ENCODE results near the gene ARHGEF28.

ARHGEF28 gene

DNA sequence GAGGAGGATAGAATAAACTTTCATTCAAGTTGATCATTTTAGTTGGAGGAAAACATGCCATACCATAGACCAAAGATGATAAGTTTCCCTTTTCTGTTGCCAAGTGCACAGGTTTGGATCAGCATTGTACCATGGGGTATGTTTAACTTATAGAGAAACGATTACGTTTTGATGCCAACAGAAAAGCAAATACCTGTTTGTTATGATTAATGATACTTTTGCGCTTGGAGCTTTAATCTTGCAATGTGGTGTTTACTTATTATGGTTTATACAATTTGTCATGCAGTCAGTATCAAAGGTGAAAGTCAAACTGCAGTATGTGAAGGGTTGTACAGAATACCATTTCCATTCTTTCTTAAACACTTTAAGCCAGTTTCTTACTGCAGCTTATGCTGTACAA lies 13.2 kb upstream of the ARHGEF28 start:
- Mint-ChIP-seq H3K9me3 (no peaks in the 10 kb centered on the region), H3K4me3 (no peak overlapping the region), H3K36me3 (no peaks in the 10 kb centered on the region), H3K4me1 (no peaks in the 10 kb centered on the region), H3K27ac (no peak overlapping the region), H3K27me3 (peaks cover 17% of the 10 kb centered on the region)
- DNase-seq (ENCODE audit: low spot score in 2 of 2), result no peak
- no peak for ATAC-seq (ENCODE audit: low read depth)

DNA sequence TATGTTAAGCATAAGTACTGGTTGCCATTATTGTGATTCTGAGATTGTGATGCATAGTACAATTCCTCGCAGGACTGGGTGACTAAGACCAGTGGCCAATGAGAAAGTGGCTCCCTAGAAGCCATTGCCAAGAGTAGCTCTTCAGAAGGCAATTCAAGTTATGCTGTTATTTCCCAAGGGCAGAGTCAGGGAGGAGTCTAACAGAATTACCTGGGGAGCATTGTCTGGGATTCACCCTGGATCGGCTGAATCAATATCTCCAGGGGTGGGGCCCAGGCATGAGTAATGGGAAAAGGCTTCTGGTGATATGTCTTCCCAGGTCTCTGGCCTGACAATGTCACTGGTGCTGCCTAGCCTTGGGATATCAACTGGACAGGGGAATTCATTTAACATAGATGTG lies 10.9 kb upstream of the ARHGEF28 start:
- no peak overlapping the region for H3K4me3 Mint-ChIP-seq
- ATAC-seq (ENCODE audit: low read depth) (no peak), DNase-seq (ENCODE audit: low spot score in 2 of 2) (no peak)
- no peaks in the 10 kb centered on the region for H3K4me1 Mint-ChIP-seq
- no peak overlapping the region for H3K27ac Mint-ChIP-seq
- no peaks in the 10 kb centered on the region for H3K36me3 Mint-ChIP-seq
- peaks cover 17% of the 10 kb centered on the region for H3K27me3 Mint-ChIP-seq
- no peaks in the 10 kb centered on the region for H3K9me3 Mint-ChIP-seq

DNA sequence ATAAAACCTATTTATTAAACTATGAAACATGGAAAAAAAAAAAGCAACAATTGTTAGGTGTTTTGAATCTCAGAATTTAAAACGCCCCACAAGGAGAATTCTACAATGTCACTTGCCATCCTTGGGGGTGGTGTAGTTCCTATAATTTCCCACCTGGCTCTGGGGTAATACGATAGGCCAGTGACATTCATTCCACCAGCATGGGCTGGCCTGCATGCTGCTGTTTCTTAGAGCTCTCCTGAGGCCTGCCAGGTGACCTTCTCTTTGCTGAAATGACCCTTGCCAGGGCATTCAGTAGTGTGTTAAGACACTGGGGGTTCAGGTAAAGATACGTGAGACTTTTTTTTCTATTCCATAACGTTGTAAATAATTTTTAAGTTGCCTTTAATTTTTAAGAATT lies 10.0 kb upstream of the ARHGEF28 start:
- no peak for DNase-seq (ENCODE audit: low spot score in 2 of 2)

DNA sequence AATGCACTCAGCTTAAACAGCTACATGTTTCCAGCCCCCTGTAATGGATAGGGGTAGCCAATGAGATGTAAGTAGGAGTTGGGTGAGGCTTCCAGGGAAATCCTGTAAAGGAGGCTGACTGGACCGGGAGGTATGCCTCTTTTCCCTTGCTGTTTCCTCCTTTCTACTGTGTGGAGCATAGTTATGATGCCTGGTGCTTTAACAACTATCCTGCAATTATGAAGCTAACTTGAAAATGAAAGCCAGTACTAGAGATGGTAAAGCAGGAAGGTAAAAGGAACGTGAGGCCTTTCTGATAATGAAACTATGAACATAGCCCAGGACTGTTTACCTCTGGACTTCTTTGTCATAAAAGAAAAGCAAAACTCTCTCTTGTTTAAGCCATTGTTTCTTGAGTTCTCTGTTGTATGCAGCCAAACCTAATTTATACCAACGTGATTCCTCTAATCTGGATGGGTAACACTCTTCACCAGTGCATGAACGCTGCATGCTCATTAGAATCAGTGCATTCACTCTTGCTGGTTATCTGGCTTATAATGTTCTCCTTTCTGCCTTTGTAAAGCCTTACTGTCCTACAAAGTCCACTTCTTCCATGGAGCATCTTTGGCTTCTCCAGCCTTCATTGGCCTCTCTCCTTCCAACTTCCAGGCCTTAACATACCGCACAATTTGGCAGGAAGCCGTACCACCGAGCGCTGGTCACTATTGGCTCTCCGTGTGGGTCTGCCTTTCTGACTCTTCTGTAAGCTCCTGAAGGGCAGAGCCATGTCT lies 8.3 kb upstream of the ARHGEF28 start:
- no peak for DNase-seq (ENCODE audit: low spot score in 2 of 2)
- Mint-ChIP-seq H3K27me3 (peaks cover 10% of the 10 kb centered on the region), H3K27ac (no peak overlapping the region), H3K9me3 (no peaks in the 10 kb centered on the region), H3K36me3 (no peaks in the 10 kb centered on the region), H3K4me1 (no peaks in the 10 kb centered on the region), H3K4me3 (no peak overlapping the region)
- ATAC-seq (ENCODE audit: low read depth), result no peak

More for the DNA sequence above, 10.0 kb upstream of the ARHGEF28 start:
- H3K9me3 Mint-ChIP-seq, result no peaks in the 10 kb centered on the region
- no peaks in the 10 kb centered on the region for H3K36me3 Mint-ChIP-seq
- no peak overlapping the region for H3K4me3 Mint-ChIP-seq
- no peak for ATAC-seq (ENCODE audit: low read depth)
- no peaks in the 10 kb centered on the region for H3K4me1 Mint-ChIP-seq
- peaks cover 11% of the 10 kb centered on the region for H3K27me3 Mint-ChIP-seq
- H3K27ac Mint-ChIP-seq, result no peak overlapping the region

DNA sequence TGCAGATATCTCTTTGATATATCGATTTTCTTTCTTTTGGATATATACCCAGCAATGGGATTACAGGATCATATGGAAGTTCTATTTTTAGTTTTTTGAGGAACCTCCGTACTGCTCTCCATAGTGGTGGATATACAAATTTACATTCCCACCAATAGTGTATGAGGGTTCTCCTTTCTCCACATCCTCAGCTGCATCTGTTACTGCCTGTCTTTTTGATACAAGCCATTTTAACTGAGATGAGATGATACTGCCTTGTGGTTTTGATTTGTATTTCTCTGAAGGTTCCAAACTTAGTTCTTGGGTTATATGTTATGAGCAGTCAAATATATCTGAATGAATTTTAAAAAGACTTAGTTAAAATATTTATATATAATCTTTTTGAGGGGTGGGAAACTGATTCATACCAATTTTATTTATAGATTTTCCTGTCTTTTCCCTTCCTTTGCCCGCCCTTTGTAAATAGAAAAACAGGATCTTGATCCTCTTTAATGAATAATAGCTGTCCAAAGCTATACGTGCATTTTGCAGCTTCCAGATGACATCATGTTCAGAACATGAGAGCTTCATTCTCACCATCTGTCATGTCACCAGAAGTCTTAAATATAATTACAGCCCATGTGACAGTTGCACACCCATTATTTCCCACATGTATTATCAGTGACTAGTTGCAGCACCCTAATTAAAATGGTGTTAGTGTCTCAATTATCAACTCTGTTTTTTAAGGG lies 6.2 kb upstream of the ARHGEF28 start:
- peaks cover 14% of the 10 kb centered on the region for H3K27me3 Mint-ChIP-seq
- no peak for ATAC-seq (ENCODE audit: low read depth)

DNA sequence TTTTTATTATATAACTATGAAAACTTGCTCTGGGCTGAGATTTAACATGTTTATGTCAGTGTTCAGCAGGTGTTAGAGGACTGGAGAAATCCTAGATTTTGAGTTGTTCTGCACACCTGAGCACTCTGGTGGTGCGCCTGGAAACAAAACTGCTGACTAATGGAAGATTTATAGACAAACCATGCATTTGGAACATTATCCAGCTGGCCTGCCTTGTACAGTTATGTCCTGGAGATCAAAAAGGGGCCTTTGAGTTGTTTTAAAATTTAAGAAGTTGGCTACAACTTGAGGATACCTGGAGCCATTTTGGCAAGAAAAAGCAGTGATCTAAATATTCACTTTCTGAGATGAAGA lies 5.7 kb upstream of the ARHGEF28 start:
- DNase-seq (ENCODE audit: low spot score in 2 of 2) (no peak), ATAC-seq (ENCODE audit: low read depth) (no peak)
- H3K36me3 Mint-ChIP-seq, result no peaks in the 10 kb centered on the region
- H3K4me1 Mint-ChIP-seq, result no peaks in the 10 kb centered on the region
- H3K4me3 Mint-ChIP-seq, result no peak overlapping the region
- H3K27me3 Mint-ChIP-seq, result peaks cover 12% of the 10 kb centered on the region
- H3K9me3 Mint-ChIP-seq, result no peaks in the 10 kb centered on the region
- H3K27ac Mint-ChIP-seq, result no peak overlapping the region

More for the DNA sequence above, 6.2 kb upstream of the ARHGEF28 start:
- Mint-ChIP-seq H3K36me3 (no peaks in the 10 kb centered on the region), H3K9me3 (no peaks in the 10 kb centered on the region), H3K27ac (no peak overlapping the region), H3K4me3 (no peak overlapping the region), H3K4me1 (no peaks in the 10 kb centered on the region)
- DNase-seq (ENCODE audit: low spot score in 2 of 2), result no peak

DNA sequence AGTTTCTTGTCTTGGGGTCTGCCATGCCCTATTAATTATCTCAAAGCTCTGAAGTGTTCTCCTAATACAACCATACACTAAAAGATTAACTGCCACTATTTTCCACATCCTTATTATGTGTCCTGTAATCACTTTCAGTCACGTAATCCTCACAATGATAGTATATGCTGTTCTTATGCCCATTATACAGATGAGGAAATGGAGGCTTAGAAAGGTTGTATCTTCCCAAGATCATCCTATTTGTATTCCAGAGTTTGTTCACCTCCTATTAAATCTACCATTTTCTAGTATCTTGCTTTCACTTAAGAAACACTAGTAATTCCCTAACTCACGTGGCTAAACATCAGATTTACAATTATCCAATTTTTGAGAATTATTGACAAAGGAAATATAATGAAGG lies 2.9 kb upstream of the ARHGEF28 start:
- Mint-ChIP-seq H3K27me3 (peaks cover 15% of the 10 kb centered on the region), H3K36me3 (no peaks in the 10 kb centered on the region), H3K4me3 (no peak overlapping the region), H3K27ac (no peak overlapping the region), H3K4me1 (no peaks in the 10 kb centered on the region), H3K9me3 (no peaks in the 10 kb centered on the region)
- ATAC-seq (ENCODE audit: low read depth) (no peak), DNase-seq (ENCODE audit: low spot score in 2 of 2) (no peak)

DNA sequence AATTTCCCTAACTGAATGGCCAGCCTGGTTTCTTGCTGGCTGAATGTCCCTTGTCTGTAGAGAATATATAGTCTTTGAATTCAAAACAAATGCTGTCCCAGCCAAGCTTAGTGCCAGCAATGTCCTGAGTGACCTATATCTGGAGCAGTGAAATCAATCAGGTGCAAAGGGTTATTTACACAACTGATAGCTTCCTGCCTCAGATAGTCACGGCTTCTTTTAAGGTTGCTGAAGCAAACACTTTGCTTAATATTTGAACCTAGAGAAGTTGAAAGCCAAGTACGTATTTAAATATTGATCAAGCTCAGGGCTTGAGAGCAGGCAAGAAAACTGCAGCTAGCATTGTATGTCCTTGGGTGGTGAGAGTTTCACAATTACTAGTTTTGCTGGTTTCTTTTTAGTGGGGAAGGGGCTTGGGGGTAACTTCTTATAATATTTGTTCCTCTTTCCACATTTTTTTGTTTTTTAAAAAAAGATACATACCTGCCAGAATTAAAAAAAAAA lies 2.0 kb upstream of the ARHGEF28 start:
- Mint-ChIP-seq H3K4me3 (no peak overlapping the region), H3K4me1 (no peaks in the 10 kb centered on the region), H3K9me3 (no peaks in the 10 kb centered on the region), H3K36me3 (no peaks in the 10 kb centered on the region), H3K27me3 (peaks cover 18% of the 10 kb centered on the region), H3K27ac (no peak overlapping the region)
- DNase-seq (ENCODE audit: low spot score in 2 of 2), result no peak
- no peak for ATAC-seq (ENCODE audit: low read depth)

DNA sequence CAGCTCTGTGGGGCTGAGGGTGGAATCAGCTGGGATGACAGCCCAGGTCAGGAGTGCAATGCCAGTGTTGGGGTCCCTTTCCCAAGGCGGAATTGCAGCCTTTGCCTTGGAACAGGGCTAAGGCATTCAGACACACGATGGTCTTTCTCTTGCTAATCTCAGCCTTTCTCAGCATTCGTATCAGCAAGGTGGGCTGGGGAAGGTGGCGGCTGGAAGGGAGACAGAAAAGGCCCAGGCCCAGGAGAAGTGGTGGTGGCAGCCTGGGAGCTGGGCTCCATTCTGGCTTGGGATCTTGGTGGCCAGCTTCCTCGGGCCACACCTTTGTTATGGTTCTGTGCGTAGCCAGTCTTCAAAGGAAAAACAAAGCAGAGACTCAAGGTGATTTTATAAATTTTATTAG lies 1.1 kb upstream of the ARHGEF28 start:
- ATAC-seq (ENCODE audit: low read depth), result no peak
- Mint-ChIP-seq H3K27ac (no peak overlapping the region), H3K36me3 (no peaks in the 10 kb centered on the region), H3K9me3 (no peaks in the 10 kb centered on the region), H3K4me3 (peak overlapping the region; percentile 37), H3K4me1 (no peaks in the 10 kb centered on the region), H3K27me3 (peaks cover 20% of the 10 kb centered on the region)
- no peak for DNase-seq (ENCODE audit: low spot score in 2 of 2)

DNA sequence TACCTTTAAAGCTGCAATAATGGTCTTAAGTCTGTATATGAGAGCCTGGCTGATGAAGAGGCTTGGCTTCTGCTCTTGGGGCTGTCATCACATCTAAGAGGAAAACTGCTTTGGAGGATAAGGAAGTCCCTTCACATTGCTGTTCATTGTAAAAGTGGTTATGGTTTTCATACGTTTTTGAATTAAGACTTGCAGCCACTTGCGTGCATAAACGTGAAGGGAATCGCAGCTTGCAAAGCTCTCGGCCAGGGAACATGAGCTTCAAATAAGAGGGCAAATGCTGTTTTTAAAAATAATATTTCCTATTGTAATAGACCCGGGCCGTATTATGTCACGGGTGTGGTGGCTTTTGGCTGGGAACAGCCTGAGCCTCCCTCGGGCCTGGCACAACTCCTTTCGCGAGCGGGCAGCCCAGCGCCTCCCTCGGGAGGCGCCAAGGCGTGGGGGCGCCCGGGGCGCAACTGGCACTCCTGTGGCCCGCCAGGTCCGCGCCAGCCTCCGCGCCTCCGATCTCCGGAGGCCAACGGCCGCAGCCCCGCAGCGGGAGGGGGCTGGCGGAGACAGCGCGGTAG lies 538 bp upstream of the ARHGEF28 start:
- no peaks in the 10 kb centered on the region for H3K9me3 Mint-ChIP-seq
- peak overlapping the region; percentile 72 for H3K4me3 Mint-ChIP-seq
- no peaks in the 10 kb centered on the region for H3K36me3 Mint-ChIP-seq
- ATAC-seq (ENCODE audit: low read depth) (no peak), DNase-seq (ENCODE audit: low spot score in 2 of 2) (no peak)
- H3K27ac Mint-ChIP-seq, result no peak overlapping the region
- H3K4me1 Mint-ChIP-seq, result no peaks in the 10 kb centered on the region
- H3K27me3 Mint-ChIP-seq, result peaks cover 20% of the 10 kb centered on the region

DNA sequence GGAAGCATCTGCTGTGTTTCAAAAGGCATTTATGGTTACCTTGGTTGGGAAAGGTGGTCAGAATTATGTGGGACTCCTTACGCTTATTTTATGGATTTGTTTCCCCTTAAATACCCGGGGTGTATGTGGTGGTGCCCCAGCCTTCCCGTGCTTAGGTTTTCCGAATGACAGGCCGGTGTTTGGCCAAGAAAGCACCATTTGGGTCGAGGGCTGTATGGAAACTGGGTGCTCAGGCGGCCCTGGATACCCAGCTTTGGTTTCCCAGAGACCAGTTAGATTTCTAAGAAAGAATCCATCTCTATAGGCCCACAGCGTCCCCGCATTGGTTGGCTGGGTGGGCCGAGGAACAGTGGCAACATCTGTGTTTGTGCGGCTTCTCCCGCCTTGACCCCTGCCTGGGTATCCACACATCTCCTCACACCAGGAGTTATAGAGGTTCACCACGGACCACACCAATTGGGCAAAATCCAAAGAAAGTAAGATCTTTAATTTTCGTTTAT lies 868 bp downstream of the ARHGEF28 start:
- ATAC-seq (ENCODE audit: low read depth) (no peak), DNase-seq (ENCODE audit: low spot score in 2 of 2) (no peak)
- Mint-ChIP-seq H3K36me3 (no peaks in the 10 kb centered on the region), H3K4me1 (no peaks in the 10 kb centered on the region), H3K4me3 (peak overlapping the region; percentile 49), H3K27me3 (peaks cover 23% of the 10 kb centered on the region), H3K27ac (no peak overlapping the region), H3K9me3 (no peaks in the 10 kb centered on the region)

DNA sequence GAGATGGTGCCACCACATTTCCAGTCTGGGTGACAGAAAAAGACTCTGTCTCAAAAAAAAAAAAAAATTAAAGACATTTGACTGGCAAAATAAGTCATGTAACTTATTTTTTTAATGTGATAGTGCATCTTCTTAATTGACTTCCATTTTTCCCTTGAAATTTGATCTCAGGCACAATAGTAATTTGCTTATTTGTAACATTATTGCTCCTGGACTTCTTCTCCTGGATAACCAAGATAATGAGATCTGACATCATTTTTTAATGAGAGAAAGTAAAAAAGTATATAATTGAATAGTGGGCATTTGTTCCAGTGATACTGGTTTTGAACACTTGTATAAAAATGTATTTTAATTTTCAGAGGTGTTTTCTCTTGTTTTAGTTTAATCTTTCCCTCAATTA lies 3.5 kb downstream of the ARHGEF28 start:
- ATAC-seq (ENCODE audit: low read depth) (no peak), DNase-seq (ENCODE audit: low spot score in 2 of 2) (no peak)
- no peaks in the 10 kb centered on the region for H3K4me1 Mint-ChIP-seq
- no peaks in the 10 kb centered on the region for H3K9me3 Mint-ChIP-seq
- H3K4me3 Mint-ChIP-seq, result no peak overlapping the region
- no peaks in the 10 kb centered on the region for H3K36me3 Mint-ChIP-seq
- no peak overlapping the region for H3K27ac Mint-ChIP-seq
- H3K27me3 Mint-ChIP-seq, result peaks cover 17% of the 10 kb centered on the region

DNA sequence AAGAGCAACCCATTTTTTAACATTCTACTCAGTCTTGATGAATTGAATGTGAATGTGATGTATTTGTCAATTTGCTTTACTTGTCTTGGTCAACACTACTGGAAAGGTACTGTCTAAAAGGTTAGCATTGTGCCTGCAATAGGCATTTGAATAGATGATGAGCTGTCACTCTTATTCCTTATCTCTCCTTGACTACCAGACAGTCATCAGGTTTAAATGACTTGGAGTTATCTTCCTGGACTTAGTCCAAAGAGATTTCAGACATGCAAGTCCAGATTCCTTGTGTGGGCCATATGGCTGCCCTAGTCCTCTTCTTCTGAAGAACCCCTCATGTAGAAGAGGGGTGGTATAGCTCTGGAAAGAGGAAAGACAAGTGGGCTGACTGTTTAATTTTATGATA lies 4.8 kb downstream of the ARHGEF28 start:
- no peak for ATAC-seq (ENCODE audit: low read depth)
- H3K9me3 Mint-ChIP-seq, result no peaks in the 10 kb centered on the region
- H3K36me3 Mint-ChIP-seq, result no peaks in the 10 kb centered on the region
- no peaks in the 10 kb centered on the region for H3K4me1 Mint-ChIP-seq
- peaks cover 13% of the 10 kb centered on the region for H3K27me3 Mint-ChIP-seq
- no peak for DNase-seq (ENCODE audit: low spot score in 2 of 2)
- no peak overlapping the region for H3K4me3 Mint-ChIP-seq
- no peak overlapping the region for H3K27ac Mint-ChIP-seq

DNA sequence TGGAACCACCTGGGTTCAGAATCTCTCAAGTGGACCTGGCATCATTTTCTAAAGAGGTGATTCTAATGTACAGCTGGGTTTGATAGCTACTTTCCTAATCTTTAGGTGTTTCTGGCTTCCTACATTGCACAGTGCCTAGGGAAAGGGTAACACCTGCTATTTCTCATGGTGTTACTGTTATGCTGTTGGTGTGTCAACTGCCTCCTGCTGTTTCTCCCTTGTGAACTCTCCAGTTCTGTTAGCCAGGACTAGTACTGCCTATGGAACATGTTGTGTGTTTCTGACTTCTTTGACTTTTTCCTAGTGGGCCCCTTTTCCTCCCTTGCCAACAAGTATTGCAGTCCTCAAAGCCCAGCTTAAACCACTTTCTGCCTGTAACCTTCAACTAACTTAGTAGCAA lies 5.5 kb downstream of the ARHGEF28 start:
- Mint-ChIP-seq H3K4me1 (no peaks in the 10 kb centered on the region), H3K27me3 (peaks cover 13% of the 10 kb centered on the region), H3K27ac (no peak overlapping the region), H3K4me3 (no peak overlapping the region), H3K9me3 (no peaks in the 10 kb centered on the region), H3K36me3 (no peaks in the 10 kb centered on the region)
- ATAC-seq (ENCODE audit: low read depth), result no peak
- no peak for DNase-seq (ENCODE audit: low spot score in 2 of 2)

Data from memory B cell (primary cell).